Effector memory CD8-positive, alpha-beta T cell (primary cell): ENCODE results near the gene UTP25.
"Not testable (repeated sequence)": the region's sequence is repeated elsewhere in the genome, so short reads cannot be mapped to it uniquely, and the experiment has no call there.

ENCODE experiments used
- ATAC-seq: fragments of 150-1000 bp; cut with Tn5 transposase; replicated peaks from 2 replicates; pipeline ENCODE4 v1.10.0; 2021; ENCODE audit warnings: mild to moderate bottlenecking, moderate library complexity
- DNase-seq, 3 experiments: peaks; one replicate each; pipeline ENCODE4 v3.0.0; 2021
- H3K27ac Mint-ChIP-seq, 2 donors: one replicate each; pipeline ENCODE4 v1.8.0; 2022; ENCODE audit warnings: mild to moderate bottlenecking in 2 of 2, mixed read lengths in 2 of 2, moderate library complexity in 2 of 2
- H3K27me3 Mint-ChIP-seq, 2 donors: one replicate each; pipeline ENCODE4 v1.8.0; 2022; ENCODE audit warnings: mixed read lengths in 2 of 2
- H3K36me3 Mint-ChIP-seq: one replicate; pipeline ENCODE4 v1.8.0; 2022; ENCODE audit warnings: mild to moderate bottlenecking, moderate library complexity, mixed read lengths; ENCODE audit not compliant: insufficient read depth
- H3K4me1 Mint-ChIP-seq, 2 donors: one replicate each; pipeline ENCODE4 v1.8.0; 2022; ENCODE audit warnings: low read depth in 2 of 2, mixed read lengths in 2 of 2
- H3K4me3 Mint-ChIP-seq, 2 donors: one replicate each; pipeline ENCODE4 v1.8.0; 2022; ENCODE audit warnings: mild to moderate bottlenecking in 2 of 2, mixed read lengths in 2 of 2, moderate library complexity in 2 of 2
- H3K9me3 Mint-ChIP-seq, 2 donors: one replicate each; pipeline ENCODE4 v1.8.0; 2022; ENCODE audit warnings: mixed read lengths in 2 of 2

UTP25 gene

DNA sequence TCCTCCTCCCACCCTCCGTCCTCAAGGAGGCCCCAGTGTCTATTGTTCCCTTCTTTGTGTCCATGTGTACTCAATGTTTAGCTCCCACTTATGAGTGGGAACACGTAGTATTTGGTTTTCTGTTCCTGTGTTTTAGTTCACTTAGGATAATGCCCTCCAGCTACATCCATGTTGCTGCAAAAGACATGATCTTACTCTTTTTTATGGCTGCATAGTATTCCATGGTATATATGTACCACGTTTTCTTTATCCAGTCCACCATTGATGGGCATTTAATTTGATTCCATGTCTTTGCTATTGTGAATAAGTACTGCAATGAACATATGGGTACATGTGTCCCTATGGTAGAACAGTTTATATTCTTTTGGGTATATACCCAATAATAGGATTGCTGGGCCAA lies 34.1 kb upstream of the UTP25 start:
- H3K27ac Mint-ChIP-seq, ATAC-seq, H3K4me1 Mint-ChIP-seq, H3K36me3 Mint-ChIP-seq, H3K9me3 Mint-ChIP-seq, H3K4me3 Mint-ChIP-seq, DNase-seq: not testable (repeated sequence)
- peaks cover 58 to 60% of the 10 kb centered on the region in 2 donors for H3K27me3 Mint-ChIP-seq

- DNase-seq (no peak), ATAC-seq (no peak)
- H3K27me3 Mint-ChIP-seq, result peaks cover 57 to 58% of the 10 kb centered on the region in 2 donors
- no peaks in the 10 kb centered on the region for H3K9me3 Mint-ChIP-seq
- H3K4me3 Mint-ChIP-seq, result no peak overlapping the region
- no peak overlapping the region for H3K27ac Mint-ChIP-seq
- H3K4me1 Mint-ChIP-seq, result peaks cover 0 to 7% of the 10 kb centered on the region in 2 donors
- H3K36me3 Mint-ChIP-seq, result peaks cover 4% of the 10 kb centered on the region
These were observed 29.7 kb upstream of the UTP25 start for GRCh38 chr1:209797978-209798639.

DNA sequence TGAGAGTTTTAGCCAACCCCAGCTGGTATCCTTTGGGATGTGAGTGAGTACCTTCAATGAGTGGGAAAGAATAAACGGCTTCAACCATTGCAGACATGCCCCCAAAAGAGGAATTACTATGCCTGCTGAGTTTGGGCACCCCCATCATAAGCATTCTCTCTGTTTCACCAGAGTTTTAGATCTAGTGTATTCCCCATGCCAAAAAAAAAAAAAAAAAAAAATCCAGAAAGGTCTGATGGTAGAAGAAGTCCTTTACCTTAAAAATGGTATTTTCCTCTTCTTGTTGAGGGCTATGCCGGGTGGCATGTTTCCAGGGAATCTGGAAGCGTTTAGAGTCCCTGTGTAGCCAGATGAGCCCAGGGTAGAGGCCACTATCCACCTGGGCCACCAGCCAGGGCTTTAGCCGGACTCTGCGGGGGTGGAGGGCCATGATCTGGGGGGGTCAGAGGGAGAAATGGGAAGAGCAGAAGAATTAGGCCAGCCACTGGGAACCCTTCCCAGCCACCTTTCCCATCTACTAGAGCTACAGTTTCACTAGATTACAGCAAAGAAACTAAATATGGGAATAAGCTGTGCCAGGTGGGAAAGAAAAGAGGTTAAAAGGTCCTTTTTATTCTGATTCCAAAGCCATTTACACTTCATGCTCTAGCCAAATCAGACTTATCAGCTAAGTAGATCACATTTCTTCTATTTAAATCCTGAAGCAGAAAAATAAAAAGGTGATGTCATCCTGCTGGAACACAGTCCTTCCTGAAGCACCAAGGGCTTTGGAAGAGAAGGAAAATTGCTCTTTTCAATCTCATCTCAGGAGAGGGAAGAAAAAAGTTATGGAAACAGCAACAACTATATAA lies 26.6 kb upstream of the UTP25 start:
- DNase-seq (no peak), ATAC-seq (no peak)
- Mint-ChIP-seq H3K27ac (no peak overlapping the region), H3K4me1 (peaks cover 5 to 9% of the 10 kb centered on the region in 2 donors), H3K27me3 (peaks cover 28 to 48% of the 10 kb centered on the region in 2 donors), H3K36me3 (peaks cover 6% of the 10 kb centered on the region), H3K9me3 (no peaks in the 10 kb centered on the region), H3K4me3 (no peak overlapping the region)

DNA sequence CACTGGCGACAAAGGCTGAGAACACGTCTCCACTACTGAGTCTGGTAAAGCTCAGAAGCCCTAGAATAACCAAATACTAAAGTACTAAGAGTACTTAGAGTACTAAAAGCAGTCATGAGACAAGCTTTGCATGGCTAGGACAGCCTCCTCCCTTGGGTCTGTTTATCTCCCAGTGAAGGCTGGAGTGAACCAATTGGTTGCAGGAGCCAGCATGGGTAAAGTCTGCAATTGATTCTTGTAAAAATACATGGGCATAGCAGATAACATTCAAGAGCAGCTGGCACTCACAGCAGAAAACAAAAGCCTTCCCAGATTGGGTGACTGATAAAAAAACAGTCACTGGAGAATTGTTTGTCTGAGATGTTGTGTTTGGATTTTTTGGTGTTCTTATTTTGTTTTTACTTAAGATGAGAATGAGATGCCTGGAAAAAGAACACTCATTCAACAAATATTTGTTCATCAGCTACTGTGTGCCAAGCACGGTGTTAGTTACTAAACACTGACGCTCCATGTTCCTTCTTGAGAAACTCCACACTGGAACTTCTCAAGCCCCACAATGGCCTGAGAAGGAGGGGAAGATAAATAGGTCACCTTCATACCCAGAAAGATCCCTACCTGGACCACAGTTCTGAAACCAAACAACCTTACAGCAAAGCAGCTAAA lies 25.5 kb upstream of the UTP25 start:
- Mint-ChIP-seq H3K4me3 (no peak overlapping the region), H3K36me3 (peaks cover 7% of the 10 kb centered on the region), H3K4me1 (peaks cover 0 to 10% of the 10 kb centered on the region in 2 donors), H3K27me3 (peaks cover 22 to 40% of the 10 kb centered on the region in 2 donors), H3K27ac (no peak overlapping the region), H3K9me3 (no peaks in the 10 kb centered on the region)
- DNase-seq (no peak), ATAC-seq (no peak)

GRCh38 chr1:209802780-209803152 lies 25.0 kb upstream of the UTP25 start:
- peaks cover 0 to 10% of the 10 kb centered on the region in 2 donors for H3K4me1 Mint-ChIP-seq
- no peak for DNase-seq
- H3K9me3 Mint-ChIP-seq, result no peaks in the 10 kb centered on the region
- H3K27ac Mint-ChIP-seq, result no peak overlapping the region
- H3K36me3 Mint-ChIP-seq, result peaks cover 7% of the 10 kb centered on the region
- H3K4me3 Mint-ChIP-seq, result no peak overlapping the region
- ATAC-seq, result no peak
- peaks cover 20 to 38% of the 10 kb centered on the region in 2 donors for H3K27me3 Mint-ChIP-seq

DNA sequence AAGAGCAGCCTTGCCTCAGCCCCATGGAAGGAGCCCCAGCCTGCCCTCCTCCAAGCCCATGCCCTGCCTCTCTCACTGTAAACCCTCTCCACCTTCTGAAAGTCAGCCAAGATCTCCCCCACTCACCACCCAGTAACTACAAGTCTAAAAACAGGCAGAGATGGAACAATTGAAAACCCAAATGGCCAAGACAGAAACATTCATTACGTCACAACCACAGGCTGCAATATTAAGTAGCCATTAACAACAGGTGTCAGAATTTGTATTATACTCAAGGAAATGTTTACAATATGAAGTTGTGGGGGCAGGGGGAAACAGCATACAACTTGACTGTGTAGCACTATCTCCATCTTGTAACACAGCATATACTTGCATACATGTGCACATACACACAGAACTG lies 24.2 kb upstream of the UTP25 start:
- ATAC-seq, result no peak
- DNase-seq, result no peak
- Mint-ChIP-seq H3K9me3 (no peaks in the 10 kb centered on the region), H3K27me3 (peaks cover 13 to 31% of the 10 kb centered on the region in 2 donors), H3K4me3 (no peak overlapping the region), H3K27ac (no peak overlapping the region), H3K4me1 (peaks cover 0 to 10% of the 10 kb centered on the region in 2 donors), H3K36me3 (peaks cover 5% of the 10 kb centered on the region)

DNA sequence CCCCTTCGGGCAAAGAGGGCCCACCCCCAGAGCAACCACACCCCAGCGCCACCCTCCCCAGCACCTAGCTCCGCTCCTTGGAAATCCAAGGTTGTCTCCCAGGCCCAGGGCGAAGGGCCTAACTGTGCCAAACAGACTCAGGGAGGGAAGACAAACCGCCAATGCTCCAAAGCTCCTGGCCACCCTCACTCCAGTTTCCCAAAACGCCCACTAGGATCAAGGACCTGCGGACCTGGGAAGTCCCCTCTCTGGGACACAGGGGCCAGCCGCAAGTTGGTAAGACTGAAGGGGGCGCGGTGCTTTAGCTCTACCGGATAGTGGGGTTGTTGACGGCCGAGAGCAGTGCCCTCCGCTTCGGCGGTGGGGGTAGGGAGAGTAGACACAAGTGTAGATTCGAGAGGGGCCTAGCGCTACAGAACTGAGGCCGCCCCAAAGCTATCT lies 22.4 kb upstream of the UTP25 start:
- Mint-ChIP-seq H3K9me3 (no peaks in the 10 kb centered on the region), H3K36me3 (peaks cover 3% of the 10 kb centered on the region), H3K27ac (peak overlapping the region in 1 of 2 donors; percentile 92)

GRCh38 chr1:209805875-209806760 lies 21.7 kb upstream of the UTP25 start, which contains the start of gene IRF6:
Gene IRF6 (minus strand): TSS chr1:209806142. CDS start chr1:209801413, 4,729 bp downstream.
- Mint-ChIP-seq H3K36me3 (peaks cover 3% of the 10 kb centered on the region), H3K4me1 (peaks cover 0 to 10% of the 10 kb centered on the region in 2 donors)
- peak; percentile 21 to 66 (median 61) for DNase-seq

More for the DNA sequence above, 22.4 kb upstream of the UTP25 start:
- DNase-seq (no peak), ATAC-seq (no peak)
- peaks cover 13 to 31% of the 10 kb centered on the region in 2 donors for H3K27me3 Mint-ChIP-seq
- H3K4me1 Mint-ChIP-seq, result peaks cover 0 to 10% of the 10 kb centered on the region in 2 donors
- peak overlapping the region; percentile 28 to 95 for H3K4me3 Mint-ChIP-seq

GRCh38 chr1:209807509-209807908 lies 20.3 kb upstream of the UTP25 start:
- Mint-ChIP-seq H3K9me3 (no peaks in the 10 kb centered on the region), H3K36me3 (peaks cover 3% of the 10 kb centered on the region), H3K4me1 (peaks cover 0 to 10% of the 10 kb centered on the region in 2 donors), H3K4me3 (no peak overlapping the region), H3K27ac (no peak overlapping the region), H3K27me3 (peaks cover 0 to 21% of the 10 kb centered on the region in 2 donors)
- ATAC-seq (no peak), DNase-seq (no peak)

More at GRCh38 chr1:209805875-209806760, 21.7 kb upstream of the UTP25 start, which contains the start of gene IRF6:
- ATAC-seq, result peak; percentile 93
- Mint-ChIP-seq H3K4me3 (peak within 1 kb of the TSS; percentile 79 to 95), H3K27ac (peak within 1 kb of the TSS; percentile 22 to 92), H3K27me3 (peaks cover 8 to 31% of the 10 kb centered on the region in 2 donors), H3K9me3 (no peaks in the 10 kb centered on the region)

DNA sequence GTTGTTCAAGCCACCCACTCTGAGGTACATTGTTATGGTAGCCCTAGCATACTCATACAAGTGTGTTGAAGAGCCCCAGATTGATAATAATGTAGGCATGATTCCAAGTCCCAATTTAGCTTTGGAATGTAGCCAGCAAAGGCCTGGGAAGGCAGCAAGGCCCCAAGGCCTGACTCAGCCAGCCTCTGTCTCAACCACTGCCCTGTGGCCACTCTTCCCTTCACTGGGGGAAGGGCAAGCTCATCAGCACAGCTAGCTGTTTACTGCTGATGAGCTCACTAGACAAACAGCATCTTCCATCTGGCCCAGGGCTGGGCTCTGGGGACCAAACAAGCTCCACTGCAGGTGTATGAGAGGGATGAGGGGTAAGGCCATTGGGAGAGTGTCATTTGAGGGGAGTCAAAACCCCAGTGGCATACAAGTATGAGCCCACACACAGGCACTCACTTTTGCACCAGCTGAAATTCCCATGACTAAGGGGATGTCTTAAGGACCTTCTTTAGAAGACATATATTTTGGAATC lies 19.7 kb upstream of the UTP25 start:
- H3K4me3 Mint-ChIP-seq, result no peak overlapping the region
- peaks cover 0 to 10% of the 10 kb centered on the region in 2 donors for H3K4me1 Mint-ChIP-seq
- DNase-seq (no peak), ATAC-seq (no peak)
- no peak overlapping the region for H3K27ac Mint-ChIP-seq
- peaks cover 3% of the 10 kb centered on the region for H3K36me3 Mint-ChIP-seq
- no peaks in the 10 kb centered on the region for H3K9me3 Mint-ChIP-seq
- peaks cover 0 to 20% of the 10 kb centered on the region in 2 donors for H3K27me3 Mint-ChIP-seq

- Mint-ChIP-seq H3K4me3 (no peak overlapping the region), H3K4me1 (peaks cover 0 to 10% of the 10 kb centered on the region in 2 donors), H3K27me3 (peaks cover 0 to 10% of the 10 kb centered on the region in 2 donors), H3K36me3 (peaks cover 3% of the 10 kb centered on the region), H3K27ac (no peak overlapping the region), H3K9me3 (no peaks in the 10 kb centered on the region)
- ATAC-seq (no peak), DNase-seq (no peak)
These were observed 18.2 kb upstream of the UTP25 start for GRCh38 chr1:209809611-209810010.

DNA sequence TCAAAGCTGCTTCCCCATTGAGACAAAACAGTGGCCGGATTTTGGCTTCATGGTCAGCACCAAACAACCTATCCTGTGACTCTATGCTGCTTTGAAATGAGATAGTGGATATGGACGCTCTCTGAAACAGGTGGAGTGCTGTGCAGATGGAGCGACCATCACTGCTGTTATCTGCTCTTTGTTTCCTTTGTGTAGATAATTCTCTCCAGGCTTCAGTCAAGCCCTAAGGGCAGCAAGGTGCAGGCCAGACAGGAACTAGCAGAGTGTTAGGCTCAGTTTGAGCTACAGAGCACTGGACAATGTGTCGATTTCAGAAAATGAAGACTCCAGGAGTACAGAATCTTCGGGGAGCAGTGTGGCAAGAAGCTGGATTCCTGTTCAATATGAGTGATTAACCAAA lies 17.0 kb upstream of the UTP25 start:
- no peak for ATAC-seq
- peaks cover 0 to 5% of the 10 kb centered on the region in 2 donors for H3K4me1 Mint-ChIP-seq
- H3K36me3 Mint-ChIP-seq, result peaks cover 3% of the 10 kb centered on the region
- H3K27me3 Mint-ChIP-seq, result no peaks in the 10 kb centered on the region
- no peak overlapping the region for H3K4me3 Mint-ChIP-seq
- H3K27ac Mint-ChIP-seq, result no peak overlapping the region
- H3K9me3 Mint-ChIP-seq, result no peaks in the 10 kb centered on the region
- no peak for DNase-seq
